HG03575 (cell line): ENCODE results near the gene SYNM.

Source experiments
- ATAC-seq: cut with Tn5 transposase; IDR thresholded peaks from one replicate; pipeline ENCODE4 v1.9.1; 2021; ENCODE audit not compliant: unreplicated experiment, insufficient number of reproducible peaks, low FRiP score; ENCODE audit errors: extremely low read depth

The SYNM gene

GRCh38 chr15:99155961-99156443 is 51.1 kb downstream of the SYNM start:
- no peak for ATAC-seq

- no peak for ATAC-seq
Observed at GRCh38 chr15:99157456-99157855, 52.6 kb downstream of the SYNM start.

GRCh38 chr15:99158626-99159412 is 53.9 kb downstream of the SYNM start:
- no peak for ATAC-seq

- ATAC-seq, result no peak
Observed at GRCh38 chr15:99163271-99164062, 58.6 kb downstream of the SYNM start.

- ATAC-seq, result no peak
Observed at GRCh38 chr15:99164119-99164518, 59.2 kb downstream of the SYNM start.

GRCh38 chr15:99165020-99165790 is 60.3 kb downstream of the SYNM start:
- no peak for ATAC-seq

- no peak for ATAC-seq
Observed at GRCh38 chr15:99165956-99166689, 61.2 kb downstream of the SYNM start.

- ATAC-seq, result no peak
Observed at GRCh38 chr15:99167201-99167600, 62.3 kb downstream of the SYNM start.

GRCh38 chr15:99167640-99168039 is 62.8 kb downstream of the SYNM start:
- ATAC-seq, result no peak

GRCh38 chr15:99168601-99169580 is 64.0 kb downstream of the SYNM start:
- no peak for ATAC-seq

GRCh38 chr15:99169769-99170311 is 65.0 kb downstream of the SYNM start:
- no peak for ATAC-seq

- no peak for ATAC-seq
Observed at GRCh38 chr15:99170476-99171065, 65.7 kb downstream of the SYNM start.

- no peak for ATAC-seq
Observed at GRCh38 chr15:99172171-99172570, 67.3 kb downstream of the SYNM start.

- ATAC-seq, result no peak
Observed at GRCh38 chr15:99172989-99173388, 68.1 kb downstream of the SYNM start.

GRCh38 chr15:99174567-99175395 is 69.9 kb downstream of the SYNM start:
- ATAC-seq, result no peak

- no peak for ATAC-seq
Observed at GRCh38 chr15:99176757-99177156, 71.9 kb downstream of the SYNM start.
